ENCODE results near the gene PGBD5.

PGBD5 gene

GRCh38 chr1:230313453-230314141 lies 112.5 kb downstream of the PGBD5 start:
- Histone ChIP-seq H3K27me3 (ENCODE audit: control insufficient read depth in 5 of 5, insufficient read depth in 4 of 5, low read length in 5 of 5) (peaks cover 0 to 14% (median 5%) of the 10 kb centered on the region in 5 donors), H3K9ac (ENCODE audit: low read length in 5 of 5) (no peak overlapping the region), H3K9me3 (ENCODE audit: control insufficient read depth in 5 of 5, low read length in 5 of 5) (no peaks in the 10 kb centered on the region), H3K4me3 (ENCODE audit: low read depth in 1 of 5, low read length in 5 of 5) (no peak overlapping the region), H3K4me1 (ENCODE audit: control insufficient read depth in 5 of 5, insufficient read depth in 5 of 5, low read length in 5 of 5) (peaks cover 0 to 5% (median 1%) of the 10 kb centered on the region in 5 donors), H3K36me3 (ENCODE audit: control insufficient read depth in 5 of 5, insufficient read depth in 5 of 5, low read length in 5 of 5) (no peaks in the 10 kb centered on the region), H3K27ac (ENCODE audit: low read depth, low read length) (no peak overlapping the region)

- no peaks in the 10 kb centered on the region for H3K9me3 ChIP-seq (ENCODE audit: control insufficient read depth in 5 of 5, low read length in 5 of 5)
- H3K27ac ChIP-seq (ENCODE audit: low read depth, low read length) = no peak overlapping the region
- no peak overlapping the region for H3K4me3 ChIP-seq (ENCODE audit: low read depth in 1 of 5, low read length in 5 of 5)
- H3K4me1 ChIP-seq (ENCODE audit: control insufficient read depth in 5 of 5, insufficient read depth in 5 of 5, low read length in 5 of 5) = peaks cover 0 to 14% (median 1%) of the 10 kb centered on the region in 5 donors
- H3K9ac ChIP-seq (ENCODE audit: low read length in 5 of 5) = no peak overlapping the region
- peaks cover 0 to 9% (median 4%) of the 10 kb centered on the region in 5 donors for H3K27me3 ChIP-seq (ENCODE audit: control insufficient read depth in 5 of 5, insufficient read depth in 4 of 5, low read length in 5 of 5)
- H3K36me3 ChIP-seq (ENCODE audit: control insufficient read depth in 5 of 5, insufficient read depth in 5 of 5, low read length in 5 of 5) = no peaks in the 10 kb centered on the region
These were observed 113.5 kb downstream of the PGBD5 start for GRCh38 chr1:230312676-230313075.

GRCh38 chr1:230310381-230311163 lies 115.6 kb downstream of the PGBD5 start:
- no peaks in the 10 kb centered on the region for H3K36me3 ChIP-seq (ENCODE audit: control insufficient read depth in 5 of 5, insufficient read depth in 5 of 5, low read length in 5 of 5)
- no peak overlapping the region for H3K4me3 ChIP-seq (ENCODE audit: low read depth in 1 of 5, low read length in 5 of 5)
- no peak overlapping the region for H3K27ac ChIP-seq (ENCODE audit: low read depth, low read length)
- peaks cover 0 to 4% (median 0%) of the 10 kb centered on the region in 5 donors for H3K27me3 ChIP-seq (ENCODE audit: control insufficient read depth in 5 of 5, insufficient read depth in 4 of 5, low read length in 5 of 5)
- peaks cover 0 to 20% (median 1%) of the 10 kb centered on the region in 5 donors for H3K4me1 ChIP-seq (ENCODE audit: control insufficient read depth in 5 of 5, insufficient read depth in 5 of 5, low read length in 5 of 5)
- H3K9me3 ChIP-seq (ENCODE audit: control insufficient read depth in 5 of 5, low read length in 5 of 5) = no peaks in the 10 kb centered on the region
- no peak overlapping the region for H3K9ac ChIP-seq (ENCODE audit: low read length in 5 of 5)

GRCh38 chr1:230309646-230310177 lies 116.4 kb downstream of the PGBD5 start:
- Histone ChIP-seq H3K27me3 (ENCODE audit: control insufficient read depth in 5 of 5, insufficient read depth in 4 of 5, low read length in 5 of 5) (peaks cover 0 to 4% (median 0%) of the 10 kb centered on the region in 5 donors), H3K4me1 (ENCODE audit: control insufficient read depth in 5 of 5, insufficient read depth in 5 of 5, low read length in 5 of 5) (peaks cover 0 to 20% (median 1%) of the 10 kb centered on the region in 5 donors), H3K4me3 (ENCODE audit: low read depth in 1 of 5, low read length in 5 of 5) (no peak overlapping the region), H3K36me3 (ENCODE audit: control insufficient read depth in 5 of 5, insufficient read depth in 5 of 5, low read length in 5 of 5) (no peaks in the 10 kb centered on the region), H3K27ac (ENCODE audit: low read depth, low read length) (no peak overlapping the region), H3K9ac (ENCODE audit: low read length in 5 of 5) (no peak overlapping the region), H3K9me3 (ENCODE audit: control insufficient read depth in 5 of 5, low read length in 5 of 5) (no peaks in the 10 kb centered on the region)

- Histone ChIP-seq H3K27me3 (ENCODE audit: control insufficient read depth in 5 of 5, insufficient read depth in 4 of 5, low read length in 5 of 5) (peaks cover 0 to 4% (median 0%) of the 10 kb centered on the region in 5 donors), H3K4me1 (ENCODE audit: control insufficient read depth in 5 of 5, insufficient read depth in 5 of 5, low read length in 5 of 5) (peaks cover 1 to 26% (median 5%) of the 10 kb centered on the region in 5 donors), H3K27ac (ENCODE audit: low read depth, low read length) (no peak overlapping the region), H3K9me3 (ENCODE audit: control insufficient read depth in 5 of 5, low read length in 5 of 5) (no peaks in the 10 kb centered on the region), H3K4me3 (ENCODE audit: low read depth in 1 of 5, low read length in 5 of 5) (no peak overlapping the region), H3K36me3 (ENCODE audit: control insufficient read depth in 5 of 5, insufficient read depth in 5 of 5, low read length in 5 of 5) (no peaks in the 10 kb centered on the region), H3K9ac (ENCODE audit: low read length in 5 of 5) (no peak overlapping the region)
These were observed 117.3 kb downstream of the PGBD5 start for GRCh38 chr1:230308821-230309220.

- H3K27ac ChIP-seq (ENCODE audit: low read depth, low read length) = no peak overlapping the region
These were observed 118.1 kb downstream of the PGBD5 start for GRCh38 chr1:230308039-230308438.

GRCh38 chr1:230307213-230307612 lies 118.9 kb downstream of the PGBD5 start:
- H3K9me3 ChIP-seq (ENCODE audit: control insufficient read depth in 5 of 5, low read length in 5 of 5) = no peaks in the 10 kb centered on the region
- H3K27ac ChIP-seq (ENCODE audit: low read depth, low read length) = no peak overlapping the region
- H3K27me3 ChIP-seq (ENCODE audit: control insufficient read depth in 5 of 5, insufficient read depth in 4 of 5, low read length in 5 of 5) = no peaks in the 10 kb centered on the region
- peaks cover 1 to 30% (median 8%) of the 10 kb centered on the region in 5 donors for H3K4me1 ChIP-seq (ENCODE audit: control insufficient read depth in 5 of 5, insufficient read depth in 5 of 5, low read length in 5 of 5)
- H3K4me3 ChIP-seq (ENCODE audit: low read depth in 1 of 5, low read length in 5 of 5) = no peak overlapping the region
- H3K9ac ChIP-seq (ENCODE audit: low read length in 5 of 5) = no peak overlapping the region
- H3K36me3 ChIP-seq (ENCODE audit: control insufficient read depth in 5 of 5, insufficient read depth in 5 of 5, low read length in 5 of 5) = no peaks in the 10 kb centered on the region

More at GRCh38 chr1:230308039-230308438, 118.1 kb downstream of the PGBD5 start:
- Histone ChIP-seq H3K36me3 (ENCODE audit: control insufficient read depth in 5 of 5, insufficient read depth in 5 of 5, low read length in 5 of 5) (no peaks in the 10 kb centered on the region), H3K4me1 (ENCODE audit: control insufficient read depth in 5 of 5, insufficient read depth in 5 of 5, low read length in 5 of 5) (peaks cover 1 to 30% (median 8%) of the 10 kb centered on the region in 5 donors), H3K27me3 (ENCODE audit: control insufficient read depth in 5 of 5, insufficient read depth in 4 of 5, low read length in 5 of 5) (peaks cover 0 to 4% (median 0%) of the 10 kb centered on the region in 5 donors), H3K9me3 (ENCODE audit: control insufficient read depth in 5 of 5, low read length in 5 of 5) (no peaks in the 10 kb centered on the region), H3K4me3 (ENCODE audit: low read depth in 1 of 5, low read length in 5 of 5) (no peak overlapping the region), H3K9ac (ENCODE audit: low read length in 5 of 5) (no peak overlapping the region)

- H3K27me3 ChIP-seq (ENCODE audit: control insufficient read depth in 5 of 5, insufficient read depth in 4 of 5, low read length in 5 of 5) = no peaks in the 10 kb centered on the region
- H3K4me1 ChIP-seq (ENCODE audit: control insufficient read depth in 5 of 5, insufficient read depth in 5 of 5, low read length in 5 of 5) = peaks cover 1 to 30% (median 8%) of the 10 kb centered on the region in 5 donors
- H3K27ac ChIP-seq (ENCODE audit: low read depth, low read length) = no peak overlapping the region
- H3K9ac ChIP-seq (ENCODE audit: low read length in 5 of 5) = no peak overlapping the region
- no peaks in the 10 kb centered on the region for H3K9me3 ChIP-seq (ENCODE audit: control insufficient read depth in 5 of 5, low read length in 5 of 5)
- no peaks in the 10 kb centered on the region for H3K36me3 ChIP-seq (ENCODE audit: control insufficient read depth in 5 of 5, insufficient read depth in 5 of 5, low read length in 5 of 5)
- H3K4me3 ChIP-seq (ENCODE audit: low read depth in 1 of 5, low read length in 5 of 5) = no peak overlapping the region
These were observed 120.0 kb downstream of the PGBD5 start for GRCh38 chr1:230306169-230306568.

GRCh38 chr1:230303822-230304221 lies 122.3 kb downstream of the PGBD5 start:
- no peak overlapping the region for H3K27ac ChIP-seq (ENCODE audit: low read depth, low read length)
- no peak overlapping the region for H3K4me3 ChIP-seq (ENCODE audit: low read depth in 1 of 5, low read length in 5 of 5)
- no peak overlapping the region for H3K9ac ChIP-seq (ENCODE audit: low read length in 5 of 5)
- H3K9me3 ChIP-seq (ENCODE audit: control insufficient read depth in 5 of 5, low read length in 5 of 5) = no peaks in the 10 kb centered on the region
- H3K27me3 ChIP-seq (ENCODE audit: control insufficient read depth in 5 of 5, insufficient read depth in 4 of 5, low read length in 5 of 5) = no peaks in the 10 kb centered on the region
- H3K36me3 ChIP-seq (ENCODE audit: control insufficient read depth in 5 of 5, insufficient read depth in 5 of 5, low read length in 5 of 5) = no peaks in the 10 kb centered on the region
- H3K4me1 ChIP-seq (ENCODE audit: control insufficient read depth in 5 of 5, insufficient read depth in 5 of 5, low read length in 5 of 5) = peaks cover 0 to 33% (median 8%) of the 10 kb centered on the region in 5 donors

GRCh38 chr1:230303069-230303468 lies 123.1 kb downstream of the PGBD5 start:
- Histone ChIP-seq H3K4me3 (ENCODE audit: low read depth in 1 of 5, low read length in 5 of 5) (no peak overlapping the region), H3K9ac (ENCODE audit: low read length in 5 of 5) (no peak overlapping the region), H3K9me3 (ENCODE audit: control insufficient read depth in 5 of 5, low read length in 5 of 5) (no peaks in the 10 kb centered on the region), H3K4me1 (ENCODE audit: control insufficient read depth in 5 of 5, insufficient read depth in 5 of 5, low read length in 5 of 5) (peaks cover 0 to 26% (median 8%) of the 10 kb centered on the region in 5 donors), H3K36me3 (ENCODE audit: control insufficient read depth in 5 of 5, insufficient read depth in 5 of 5, low read length in 5 of 5) (no peaks in the 10 kb centered on the region), H3K27me3 (ENCODE audit: control insufficient read depth in 5 of 5, insufficient read depth in 4 of 5, low read length in 5 of 5) (no peaks in the 10 kb centered on the region), H3K27ac (ENCODE audit: low read depth, low read length) (no peak overlapping the region)

Measured in subcutaneous abdominal adipose tissue (tissue), 5 donors.